MM.1S (cell line): ENCODE results near the gene TSPAN32.

Experiments used
- DNase-seq: peaks from one replicate; pipeline ENCODE4 v3.0.0-alpha.2; 2015
- H2AFZ ChIP-seq: fragments of 300-600 bp; sonication (generic); 2 replicates; pipeline ENCODE4 v1.6.0; 2016; ENCODE audit warnings: antibody characterized with exemption, low read length
- H3F3A ChIP-seq: fragments of 300-600 bp; sonication (generic); 2 replicates; pipeline ENCODE4 v1.6.1; 2016; ENCODE audit warnings: mild to moderate bottlenecking, antibody characterized with exemption, low read length, moderate library complexity, mixed read lengths; ENCODE audit not compliant: insufficient read depth
- H3K27ac ChIP-seq: fragments of 300-600 bp; sonication (generic); 2 replicates; pipeline ENCODE4 v1.5.1; 2016; ENCODE audit warnings: mild to moderate bottlenecking, low read length
- H3K27me3 ChIP-seq: fragments of 300-600 bp; sonication (generic); replicated peaks from 2 replicates; pipeline ENCODE4 v1.6.0; 2016; ENCODE audit warnings: low read length; ENCODE audit not compliant: insufficient read depth
- H3K36me3 ChIP-seq: fragments of 300-600 bp; sonication (generic); replicated peaks from 2 replicates; pipeline ENCODE4 v1.6.1; 2016; ENCODE audit warnings: mild to moderate bottlenecking, low read length, mixed read lengths; ENCODE audit not compliant: insufficient read depth
- H3K4me1 ChIP-seq: fragments of 300-600 bp; sonication (generic); 2 replicates; pipeline ENCODE4 v1.6.1; 2016; ENCODE audit warnings: low read length, mixed read lengths
- H3K4me2 ChIP-seq: fragments of 300-600 bp; sonication (generic); 2 replicates; pipeline ENCODE4 v1.6.0; 2016; ENCODE audit warnings: low read depth, low read length
- H3K4me3 ChIP-seq: fragments of 300-600 bp; sonication (generic); 2 replicates; pipeline ENCODE4 v1.5.1; 2016; ENCODE audit warnings: low read length, mixed read lengths
- H3K79me2 ChIP-seq: fragments of 300-600 bp; sonication (generic); 2 replicates; pipeline ENCODE4 v1.6.1; 2016; ENCODE audit warnings: mixed run types, low read length, mixed read lengths
- H3K9ac ChIP-seq: fragments of 300-600 bp; sonication (generic); 2 replicates; pipeline ENCODE4 v1.6.1; 2016; ENCODE audit warnings: low read length, mixed read lengths
- H3K9me2 ChIP-seq: fragments of 300-600 bp; sonication (generic); replicated peaks from 2 replicates; pipeline ENCODE4 v1.6.1; 2016; ENCODE audit warnings: mild to moderate bottlenecking, low read length, mixed read lengths; ENCODE audit not compliant: insufficient read depth
- H3K9me3 ChIP-seq: fragments of 300-600 bp; sonication (generic); replicated peaks from 2 replicates; pipeline ENCODE4 v1.6.1; 2016; ENCODE audit warnings: mild to moderate bottlenecking, low read length, mixed read lengths; ENCODE audit not compliant: insufficient read depth
- H4K20me1 ChIP-seq: fragments of 300-600 bp; sonication (generic); 2 replicates; pipeline ENCODE4 v1.6.1; 2016; ENCODE audit warnings: mild to moderate bottlenecking, low read length, moderate library complexity, mixed read lengths; ENCODE audit not compliant: insufficient read depth
- EZH2 ChIP-seq: fragments of 300-600 bp; sonication (generic); optimal IDR thresholded peaks from 2 replicates; pipeline ENCODE3; 2017; ENCODE audit warnings: low read depth, mild to moderate bottlenecking, antibody characterized with exemption, low read length, mixed read lengths
- EZH2phosphoT487 ChIP-seq: fragments of 300-600 bp; sonication (generic); IDR thresholded peaks from 2 replicates; pipeline ENCODE4 v1.6.1; 2018; ENCODE audit warnings: antibody characterized with exemption, low read length
- TF ChIP-seq, protein P1 (sequence below): fragments of 300-600 bp; sonication (generic); IDR thresholded peaks from 2 replicates; pipeline ENCODE4 v1.5.1; 2016; ENCODE audit warnings: antibody characterized with exemption, low read length, mixed read lengths

TSPAN32 gene

DNA sequence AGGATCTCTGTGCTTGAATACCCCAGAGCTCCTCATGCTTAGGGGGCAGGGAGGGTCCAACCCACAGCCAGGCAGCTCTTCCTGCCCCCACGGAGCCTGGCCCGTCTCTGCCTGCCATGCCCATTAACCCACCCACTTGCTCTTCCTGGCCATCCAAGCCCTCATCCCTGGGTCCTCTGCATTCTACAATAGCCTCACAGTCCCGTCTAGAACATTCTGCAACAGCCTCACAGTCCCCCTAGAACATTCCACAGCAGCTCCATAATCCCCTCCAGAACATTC lies 15.1 kb downstream of the TSPAN32 start:
- Histone ChIP-seq H3K4me3 (no peak overlapping the region), H3K4me1 (no peaks in the 10 kb centered on the region), H3K36me3 (no peaks in the 10 kb centered on the region), H4K20me1 (no peaks in the 10 kb centered on the region), H3K79me2 (no peaks in the 10 kb centered on the region), H3K27me3 (peaks cover 91% of the 10 kb centered on the region), H3K9me3 (no peaks in the 10 kb centered on the region), H3K9me2 (no peaks in the 10 kb centered on the region), H3K9ac (no peak overlapping the region), H3F3A (no peaks in the 10 kb centered on the region), H3K27ac (no peak overlapping the region), H3K4me2 (no peak overlapping the region), H2AFZ (no peak overlapping the region)
- no peak for DNase-seq
- no peak for TF ChIP-seq EZH2phosphoT487
- TF ChIP-seq, protein P1, sequence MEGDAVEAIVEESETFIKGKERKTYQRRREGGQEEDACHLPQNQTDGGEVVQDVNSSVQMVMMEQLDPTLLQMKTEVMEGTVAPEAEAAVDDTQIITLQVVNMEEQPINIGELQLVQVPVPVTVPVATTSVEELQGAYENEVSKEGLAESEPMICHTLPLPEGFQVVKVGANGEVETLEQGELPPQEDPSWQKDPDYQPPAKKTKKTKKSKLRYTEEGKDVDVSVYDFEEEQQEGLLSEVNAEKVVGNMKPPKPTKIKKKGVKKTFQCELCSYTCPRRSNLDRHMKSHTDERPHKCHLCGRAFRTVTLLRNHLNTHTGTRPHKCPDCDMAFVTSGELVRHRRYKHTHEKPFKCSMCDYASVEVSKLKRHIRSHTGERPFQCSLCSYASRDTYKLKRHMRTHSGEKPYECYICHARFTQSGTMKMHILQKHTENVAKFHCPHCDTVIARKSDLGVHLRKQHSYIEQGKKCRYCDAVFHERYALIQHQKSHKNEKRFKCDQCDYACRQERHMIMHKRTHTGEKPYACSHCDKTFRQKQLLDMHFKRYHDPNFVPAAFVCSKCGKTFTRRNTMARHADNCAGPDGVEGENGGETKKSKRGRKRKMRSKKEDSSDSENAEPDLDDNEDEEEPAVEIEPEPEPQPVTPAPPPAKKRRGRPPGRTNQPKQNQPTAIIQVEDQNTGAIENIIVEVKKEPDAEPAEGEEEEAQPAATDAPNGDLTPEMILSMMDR = no peak
- TF ChIP-seq EZH2 = no peak

DNA sequence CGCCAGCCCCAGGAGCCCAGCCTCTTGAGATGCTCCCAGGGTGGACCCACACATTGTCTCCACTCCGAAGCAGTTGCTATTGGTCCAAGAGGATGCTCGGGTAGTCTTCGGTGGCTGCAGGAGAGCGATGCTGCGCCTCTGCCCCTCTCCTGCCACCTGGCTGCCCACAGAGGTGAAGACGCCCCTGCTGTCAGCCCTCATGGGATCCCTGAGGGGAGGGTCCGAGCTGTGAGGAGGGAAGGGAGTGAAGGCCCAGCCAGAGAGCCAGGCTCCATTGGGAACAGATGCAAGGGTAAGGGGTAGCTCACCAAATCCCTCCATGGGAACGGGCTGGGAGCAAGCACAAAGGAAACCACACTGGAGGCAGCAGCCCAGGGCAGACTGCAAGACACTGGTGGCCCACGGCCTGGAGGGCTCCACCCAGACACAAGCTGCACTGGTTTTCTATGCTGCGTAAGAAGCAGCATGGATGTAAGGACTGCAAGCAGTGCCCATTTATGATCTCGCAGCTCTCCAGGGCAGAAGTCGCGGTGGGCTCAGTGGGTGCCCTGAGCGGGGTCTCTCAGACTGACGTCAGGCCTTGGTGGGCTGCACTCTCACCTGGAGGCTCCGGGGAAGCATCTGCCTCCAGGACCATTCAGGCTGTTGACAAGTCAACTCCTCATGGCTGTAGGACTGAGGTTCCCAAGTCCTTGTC lies 15.7 kb downstream of the TSPAN32 start:
- no peak overlapping the region for H3K4me3 ChIP-seq
- no peaks in the 10 kb centered on the region for H3K79me2 ChIP-seq
- no peak for DNase-seq
- H3K9me2 ChIP-seq = no peaks in the 10 kb centered on the region
- H3K9ac ChIP-seq = no peak overlapping the region
- no peaks in the 10 kb centered on the region for H3F3A ChIP-seq
- TF ChIP-seq EZH2 (no peak), EZH2phosphoT487 (no peak)
- TF ChIP-seq, protein P1 = no peak
- H3K36me3 ChIP-seq = no peaks in the 10 kb centered on the region
- H3K27me3 ChIP-seq = peaks cover 88% of the 10 kb centered on the region
- no peaks in the 10 kb centered on the region for H4K20me1 ChIP-seq
- H3K4me1 ChIP-seq = no peaks in the 10 kb centered on the region
- H2AFZ ChIP-seq = no peak overlapping the region
- no peak overlapping the region for H3K4me2 ChIP-seq
- no peaks in the 10 kb centered on the region for H3K9me3 ChIP-seq
- no peak overlapping the region for H3K27ac ChIP-seq

DNA sequence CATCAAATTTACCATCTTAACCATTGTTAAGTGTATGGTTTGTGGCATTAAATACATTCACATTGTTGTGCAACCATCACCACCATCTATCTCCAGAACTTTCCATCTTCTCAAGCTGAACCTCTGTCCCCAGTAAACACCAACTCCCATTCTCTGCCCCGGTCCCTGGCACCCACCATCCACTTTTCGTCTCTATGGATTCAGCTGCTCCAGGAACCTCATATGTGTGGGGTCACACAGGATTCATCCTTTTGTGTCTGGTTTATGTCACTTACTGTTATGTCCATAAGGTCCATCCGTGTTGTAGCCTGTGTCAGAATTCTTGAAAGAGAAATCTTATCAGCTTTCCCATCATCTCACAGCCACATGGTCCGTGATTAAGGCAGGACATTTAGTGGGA lies 16.3 kb downstream of the TSPAN32 start:
- peaks cover 88% of the 10 kb centered on the region for H3K27me3 ChIP-seq
- H4K20me1 ChIP-seq = no peaks in the 10 kb centered on the region
- H2AFZ ChIP-seq = no peak overlapping the region
- no peaks in the 10 kb centered on the region for H3K36me3 ChIP-seq
- no peak for TF ChIP-seq EZH2
- TF ChIP-seq, protein P1 = no peak
- TF ChIP-seq EZH2phosphoT487 = no peak
- H3K9me2 ChIP-seq = no peaks in the 10 kb centered on the region
- no peaks in the 10 kb centered on the region for H3K79me2 ChIP-seq
- H3K9ac ChIP-seq = no peak overlapping the region
- DNase-seq = no peak
- H3F3A ChIP-seq = no peaks in the 10 kb centered on the region
- H3K4me3 ChIP-seq = no peak overlapping the region
- H3K4me1 ChIP-seq = no peaks in the 10 kb centered on the region
- no peak overlapping the region for H3K27ac ChIP-seq
- no peaks in the 10 kb centered on the region for H3K9me3 ChIP-seq
- H3K4me2 ChIP-seq = no peak overlapping the region
